Peyer's patch (tissue), 4 donors: ENCODE data around the gene IFT43.

ENCODE experiments used
- POLR2A ChIP-seq, 2 donors: fragments of 450-650 bp; IDR thresholded peaks; one replicate each; pipeline ENCODE4 v1.5.1; 2017; ENCODE audit warnings: antibody characterized with exemption in 2 of 2, mild to moderate bottlenecking in 2 of 2, moderate library complexity in 2 of 2
- TF ChIP-seq, protein P1 (sequence below), 6 experiments: fragments of 450-650 bp in 4 of 6; fragments of 200-600 bp in 2 of 6; sonication (generic) in 1 of 6; IDR thresholded peaks; one replicate each; pipeline ENCODE4 v1.5.1; 2017 to 2019; ENCODE audit warnings: antibody characterized with exemption in 6 of 6, mild to moderate bottlenecking in 3 of 6, moderate library complexity in 1 of 6

DNA sequence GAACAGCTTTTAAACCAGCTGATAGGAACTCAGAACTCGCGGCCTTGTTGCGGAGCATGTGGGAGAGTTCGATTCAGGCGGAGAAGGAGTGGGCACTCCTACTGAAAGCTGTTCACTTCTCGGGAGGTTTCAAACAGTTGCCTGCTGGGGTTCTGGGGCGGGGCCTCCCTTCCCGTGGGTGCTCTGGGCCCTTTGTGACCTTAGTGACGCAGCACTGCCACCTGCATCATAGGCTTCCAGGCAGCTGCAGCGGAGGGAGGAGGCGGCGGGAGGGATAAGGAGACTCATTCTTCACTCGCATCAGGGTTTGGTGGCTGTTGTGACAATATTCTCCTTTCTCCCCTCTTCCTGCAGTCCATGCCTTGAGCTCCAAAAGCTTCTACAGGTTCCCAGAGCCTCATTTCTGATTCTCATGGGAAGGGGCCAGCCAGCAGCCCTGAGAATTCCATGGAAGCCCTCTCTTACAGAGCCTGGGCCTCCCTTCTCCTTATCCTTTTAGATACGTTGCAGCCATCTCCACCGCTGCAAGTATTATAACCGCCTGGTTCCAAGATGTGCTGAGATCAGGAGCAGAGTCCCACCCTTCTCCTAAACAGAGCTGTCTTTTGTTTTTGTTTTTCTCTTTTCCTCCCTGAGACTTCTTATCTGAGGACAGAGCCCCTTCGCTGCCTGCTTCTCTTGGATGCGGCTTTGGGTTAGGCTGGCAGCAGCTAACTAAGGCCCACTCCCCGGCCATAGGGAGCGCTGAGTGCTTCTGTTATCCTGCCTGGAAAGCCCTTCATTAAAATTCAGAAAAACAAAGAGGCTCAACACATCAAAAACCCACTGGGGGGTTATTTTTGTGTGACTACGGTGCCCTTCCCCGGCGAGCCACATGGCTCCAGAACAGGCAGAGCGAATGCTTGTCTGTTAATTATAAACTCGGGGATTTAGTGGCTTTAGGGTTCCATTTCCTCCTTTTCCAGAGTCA lies 98.5 kb downstream of the IFT43 start:
- no peak for TF ChIP-seq POLR2A (IDR thresholded peaks at IDR 0.05)
- TF ChIP-seq, protein P1, sequence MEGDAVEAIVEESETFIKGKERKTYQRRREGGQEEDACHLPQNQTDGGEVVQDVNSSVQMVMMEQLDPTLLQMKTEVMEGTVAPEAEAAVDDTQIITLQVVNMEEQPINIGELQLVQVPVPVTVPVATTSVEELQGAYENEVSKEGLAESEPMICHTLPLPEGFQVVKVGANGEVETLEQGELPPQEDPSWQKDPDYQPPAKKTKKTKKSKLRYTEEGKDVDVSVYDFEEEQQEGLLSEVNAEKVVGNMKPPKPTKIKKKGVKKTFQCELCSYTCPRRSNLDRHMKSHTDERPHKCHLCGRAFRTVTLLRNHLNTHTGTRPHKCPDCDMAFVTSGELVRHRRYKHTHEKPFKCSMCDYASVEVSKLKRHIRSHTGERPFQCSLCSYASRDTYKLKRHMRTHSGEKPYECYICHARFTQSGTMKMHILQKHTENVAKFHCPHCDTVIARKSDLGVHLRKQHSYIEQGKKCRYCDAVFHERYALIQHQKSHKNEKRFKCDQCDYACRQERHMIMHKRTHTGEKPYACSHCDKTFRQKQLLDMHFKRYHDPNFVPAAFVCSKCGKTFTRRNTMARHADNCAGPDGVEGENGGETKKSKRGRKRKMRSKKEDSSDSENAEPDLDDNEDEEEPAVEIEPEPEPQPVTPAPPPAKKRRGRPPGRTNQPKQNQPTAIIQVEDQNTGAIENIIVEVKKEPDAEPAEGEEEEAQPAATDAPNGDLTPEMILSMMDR (IDR thresholded peaks at IDR 0.05), result no peak
